Dermis microvascular lymphatic vessel endothelial cell (primary cell): ENCODE measurements around the gene HSD17B1. TPM values are rescaled to one million over a fixed set of nuclear protein-coding genes. Genes with fewer than 3 reads are reported as not detected.
"Not testable (repeated sequence)": the region's sequence is repeated elsewhere in the genome, so short reads cannot be mapped to it uniquely, and the experiment has no call there.

Experiments used
- DNase-seq, 2 donors: peaks; one replicate each; pipeline versions ENCODE4 v3.0.0 to v3.0.0-alpha.2; 2010; ENCODE audit warnings: low read depth in 2 of 2
- total RNA-seq: library from RNA; depleted of rRNA; stranded (reverse); fragments of >200 nt; gene quantifications from 2 replicates; pipeline ENCODE4 v1.2.1, GENCODE V29; 2014

Gene HSD17B1
- total RNA-seq, 1 donor from 2014 or later, result 0.39 TPM

- DNase-seq, result no peak
Observed at GRCh38 chr17:42525221-42525620, 27.5 kb upstream of the HSD17B1 start.

- DNase-seq, result peak in 1 of 2 donors; percentile 72
Observed at GRCh38 chr17:42526031-42526444, 26.7 kb upstream of the HSD17B1 start.

GRCh38 chr17:42527932-42528331, 24.8 kb upstream of the HSD17B1 start:
- no peak for DNase-seq

- no peak for DNase-seq
Observed at GRCh38 chr17:42529061-42529460, 23.7 kb upstream of the HSD17B1 start.

- no peak for DNase-seq
Observed at GRCh38 chr17:42530952-42531454, 21.7 kb upstream of the HSD17B1 start.

- peak in 1 of 2 donors; percentile 58 for DNase-seq
Observed at GRCh38 chr17:42531455-42532354, 21.0 kb upstream of the HSD17B1 start.

GRCh38 chr17:42535155-42536047, 17.3 kb upstream of the HSD17B1 start:
- DNase-seq, result no peak

- peak; percentile 72 to 90 for DNase-seq
Observed at GRCh38 chr17:42536048-42536371, 16.7 kb upstream of the HSD17B1 start, which contains the start of gene NAGLU. Gene NAGLU, plus strand, starts transcription at chr17:42536241. Its CDS starts 32 bp downstream, at chr17:42536273.

GRCh38 chr17:42536372-42537155, 16.2 kb upstream of the HSD17B1 start:
- DNase-seq, result peak in 1 of 2 donors; percentile 77

GRCh38 chr17:42537156-42537805, 15.4 kb upstream of the HSD17B1 start:
- DNase-seq, result no peak

- no peak for DNase-seq
Observed at GRCh38 chr17:42537826-42538451, 14.8 kb upstream of the HSD17B1 start.

GRCh38 chr17:42538482-42538881, 14.2 kb upstream of the HSD17B1 start:
- DNase-seq, result no peak

GRCh38 chr17:42540558-42540957, 12.2 kb upstream of the HSD17B1 start:
- DNase-seq, result not testable (repeated sequence)

- peak in 1 of 2 donors; percentile 53 for DNase-seq
Observed at GRCh38 chr17:42541041-42541833, 11.5 kb upstream of the HSD17B1 start.

- no peak for DNase-seq
Observed at GRCh38 chr17:42543190-42544079, 9.3 kb upstream of the HSD17B1 start.

GRCh38 chr17:42544874-42545283, 7.8 kb upstream of the HSD17B1 start:
- DNase-seq, result no peak

GRCh38 chr17:42545755-42546505, 6.8 kb upstream of the HSD17B1 start:
- DNase-seq, result not testable (repeated sequence)
